Activated CD4-positive, alpha-beta memory T cell treated with anti-CD3 and anti-CD28 coated beads for 36 hours (primary cell): ENCODE measurements around the gene MIEF1. TPM values are rescaled to one million over a fixed set of nuclear protein-coding genes. Genes with fewer than 3 reads are reported as not detected.

Experiments
- CTCF ChIA-PET: fragments of 350-600 bp; sonication (Branson Sonifier 250); formaldehyde crosslinking; loops from one replicate; lab custom pipeline; 2021; ENCODE audit warnings: antibody characterized with exemption, inconsistent platforms; lab: Charles Lee
- POLR2A ChIA-PET: fragments of 350-600 bp; sonication (Branson Sonifier 250); formaldehyde crosslinking; loops from one replicate; lab custom pipeline; 2021; ENCODE audit warnings: antibody characterized with exemption; lab: Charles Lee
- DNase-seq: peaks from one replicate; pipeline ENCODE4 v3.0.0-alpha.2; 2020
- H3K27ac Mint-ChIP-seq: one replicate; pipeline ENCODE4 v1.8.0; 2021; ENCODE audit warnings: mixed read lengths
- H3K27me3 Mint-ChIP-seq: one replicate; pipeline ENCODE4 v1.8.0; 2021; ENCODE audit warnings: mixed read lengths
- H3K36me3 Mint-ChIP-seq: one replicate; pipeline ENCODE4 v1.8.0; 2021; ENCODE audit warnings: mixed read lengths
- H3K4me1 Mint-ChIP-seq: one replicate; pipeline ENCODE4 v1.8.0; 2021; ENCODE audit warnings: low read depth, mixed read lengths
- H3K4me3 Mint-ChIP-seq: one replicate; pipeline ENCODE4 v1.8.0; 2021; ENCODE audit warnings: mild to moderate bottlenecking, mixed read lengths
- H3K9me3 Mint-ChIP-seq: one replicate; pipeline ENCODE4 v1.8.0; 2021; ENCODE audit warnings: mixed read lengths
- intact Hi-C: fragments of 100-400 bp; cut with micrococcal nuclease; formaldehyde crosslinking; loops from one replicate; pipeline ENCODE4 v1.15.1; 2023
- total RNA-seq, 2 experiments: library from RNA; stranded (reverse); gene quantifications; one replicate each; pipeline ENCODE4 v1.2.3, GENCODE V29; 2021

MIEF1 gene
- total RNA-seq, 2 experiments from 2014 or later: 40.3 to 43.1 TPM

GRCh38 chr22:39486951-39487825 is 14.9 kb upstream of the MIEF1 start:
- ChIA-PET POLR2A (interaction anchor here (0.5 kb wide), 1 partner anchor 270 kb away, joined by 3 read pairs; no protein-coding TSS in a partner anchor), CTCF (no interaction called here)
- no peak overlapping the region for H3K4me3 Mint-ChIP-seq
- no peak for DNase-seq
- intact Hi-C loops: no loop called here
- peaks cover 6% of the 10 kb centered on the region for H3K4me1 Mint-ChIP-seq
- no peaks in the 10 kb centered on the region for H3K36me3 Mint-ChIP-seq
- no peak overlapping the region for H3K27ac Mint-ChIP-seq
- no peaks in the 10 kb centered on the region for H3K9me3 Mint-ChIP-seq
- H3K27me3 Mint-ChIP-seq: no peaks in the 10 kb centered on the region

GRCh38 chr22:39487826-39488520 is 14.1 kb upstream of the MIEF1 start:
- DNase-seq: no peak
- H3K4me1 Mint-ChIP-seq: peaks cover 6% of the 10 kb centered on the region
- H3K27me3 Mint-ChIP-seq: no peaks in the 10 kb centered on the region
- H3K9me3 Mint-ChIP-seq: no peaks in the 10 kb centered on the region
- H3K27ac Mint-ChIP-seq: no peak overlapping the region
- POLR2A ChIA-PET: interaction anchor here (0.5 kb wide), 1 partner anchor 271 kb away, joined by 3 read pairs; no protein-coding TSS in a partner anchor
- intact Hi-C loops: no loop called here
- no peaks in the 10 kb centered on the region for H3K36me3 Mint-ChIP-seq
- CTCF ChIA-PET: interaction anchor here (11.9 kb wide), 1 partner anchor 41 kb away, joined by 387 read pairs; the partner anchor contains the start of gene RPS19BP1
- no peak overlapping the region for H3K4me3 Mint-ChIP-seq

GRCh38 chr22:39488563-39489083 is 13.5 kb upstream of the MIEF1 start:
- Mint-ChIP-seq H3K4me3 (no peak overlapping the region), H3K36me3 (no peaks in the 10 kb centered on the region), H3K27ac (no peak overlapping the region), H3K4me1 (peaks cover 8% of the 10 kb centered on the region), H3K9me3 (no peaks in the 10 kb centered on the region), H3K27me3 (no peaks in the 10 kb centered on the region)
- DNase-seq: no peak
- ChIA-PET CTCF (interaction anchor here (11.9 kb wide), 1 partner anchor 40 kb away, joined by 387 read pairs; the partner anchor contains the start of gene RPS19BP1), POLR2A (no interaction called here)
- intact Hi-C loops: no loop called here

GRCh38 chr22:39489094-39490068 is 12.7 kb upstream of the MIEF1 start:
- no peaks in the 10 kb centered on the region for H3K27me3 Mint-ChIP-seq
- ChIA-PET CTCF (interaction anchor here (1.0 to 11.9 kb wide), 3 partner anchors 27 to 39 kb away, joined by 3 to 387 read pairs (median 51); partner anchors contain the start of genes ATF4 and RPS19BP1), POLR2A (interaction anchor here (0.6 to 1.1 kb wide), 4 partner anchors 9 to 170 kb away, joined by 3 to 6 read pairs (median 4); partner anchors contain the start of genes ATF4 and RPL3)
- intact Hi-C loops: no loop called here
- no peak overlapping the region for H3K27ac Mint-ChIP-seq
- H3K4me1 Mint-ChIP-seq: peaks cover 8% of the 10 kb centered on the region
- H3K9me3 Mint-ChIP-seq: no peaks in the 10 kb centered on the region
- H3K36me3 Mint-ChIP-seq: no peaks in the 10 kb centered on the region
- H3K4me3 Mint-ChIP-seq: no peak overlapping the region
- DNase-seq: no peak

GRCh38 chr22:39490135-39490798 is 11.8 kb upstream of the MIEF1 start:
- H3K9me3 Mint-ChIP-seq: no peaks in the 10 kb centered on the region
- peaks cover 8% of the 10 kb centered on the region for H3K4me1 Mint-ChIP-seq
- ChIA-PET CTCF (interaction anchor here (0.8 to 11.9 kb wide), 5 partner anchors 12 to 91 kb away, joined by 3 to 387 read pairs (median 5); partner anchors contain the start of genes ATF4, MIEF1, RPS19BP1 and TAB1), POLR2A (interaction anchor here (0.6 to 1.1 kb wide), 5 partner anchors 8 to 171 kb away, joined by 3 to 6 read pairs (median 3); partner anchors contain the start of genes ATF4, MIEF1 and RPL3)
- no peaks in the 10 kb centered on the region for H3K27me3 Mint-ChIP-seq
- H3K4me3 Mint-ChIP-seq: no peak overlapping the region
- peak; percentile 86 for DNase-seq
- H3K36me3 Mint-ChIP-seq: no peaks in the 10 kb centered on the region
- H3K27ac Mint-ChIP-seq: no peak overlapping the region
- intact Hi-C loops: no loop called here

GRCh38 chr22:39490966-39491680 is 11.0 kb upstream of the MIEF1 start:
- Mint-ChIP-seq H3K4me3 (no peak overlapping the region), H3K27ac (no peak overlapping the region), H3K27me3 (no peaks in the 10 kb centered on the region), H3K4me1 (peaks cover 9% of the 10 kb centered on the region), H3K9me3 (no peaks in the 10 kb centered on the region), H3K36me3 (no peaks in the 10 kb centered on the region)
- intact Hi-C loops: no loop called here
- DNase-seq: no peak
- ChIA-PET CTCF (interaction anchor here (0.8 to 11.9 kb wide), 4 partner anchors 11 to 91 kb away, joined by 3 to 387 read pairs (median 28); partner anchors contain the start of genes MIEF1, RPS19BP1 and TAB1), POLR2A (interaction anchor here (0.9 to 1.1 kb wide), 3 partner anchors 11 to 172 kb away, joined by 3 to 6 read pairs (median 6); partner anchors contain the start of genes MIEF1 and RPL3)

GRCh38 chr22:39491696-39492095 is 10.4 kb upstream of the MIEF1 start:
- Mint-ChIP-seq H3K4me1 (peaks cover 13% of the 10 kb centered on the region), H3K27ac (no peak overlapping the region), H3K4me3 (no peak overlapping the region), H3K27me3 (no peaks in the 10 kb centered on the region), H3K36me3 (no peaks in the 10 kb centered on the region), H3K9me3 (no peaks in the 10 kb centered on the region)
- ChIA-PET CTCF (interaction anchor here (1.5 to 11.9 kb wide), 3 partner anchors 25 to 533 kb away, joined by 4 to 387 read pairs (median 51); partner anchors contain the start of gene RPS19BP1), POLR2A (no interaction called here)
- no peak for DNase-seq
- intact Hi-C loops: no loop called here

GRCh38 chr22:39492186-39492585 is 9.9 kb upstream of the MIEF1 start:
- intact Hi-C loops: no loop called here
- no peak overlapping the region for H3K4me3 Mint-ChIP-seq
- CTCF ChIA-PET: interaction anchor here (1.5 to 11.9 kb wide), 6 partner anchors 19 to 544 kb away, joined by 4 to 387 read pairs (median 12); partner anchors contain the start of gene RPS19BP1
- no peaks in the 10 kb centered on the region for H3K36me3 Mint-ChIP-seq
- no peaks in the 10 kb centered on the region for H3K9me3 Mint-ChIP-seq
- no peak for DNase-seq
- H3K4me1 Mint-ChIP-seq: peaks cover 13% of the 10 kb centered on the region
- H3K27me3 Mint-ChIP-seq: no peaks in the 10 kb centered on the region
- no peak overlapping the region for H3K27ac Mint-ChIP-seq
- POLR2A ChIA-PET: interaction anchor here (0.6 kb wide), 1 partner anchor 20 kb away, joined by 3 read pairs; no protein-coding TSS in a partner anchor

GRCh38 chr22:39493759-39494158 is 8.3 kb upstream of the MIEF1 start:
- intact Hi-C loops: loop anchor here (1.0 kb wide), 1 partner anchor 21 kb away; no protein-coding TSS in a partner anchor
- ChIA-PET CTCF (interaction anchor here (0.6 to 11.9 kb wide), 13 partner anchors 8 to 550 kb away, joined by 3 to 387 read pairs (median 6); partner anchors contain the start of genes ATF4, MIEF1, RPS19BP1 and TAB1), POLR2A (interaction anchor here (1.0 to 1.2 kb wide), 2 partner anchors 8 to 35 kb away, joined by 3 to 8 read pairs; partner anchors contain the start of gene MIEF1)
- Mint-ChIP-seq H3K9me3 (no peaks in the 10 kb centered on the region), H3K27me3 (no peaks in the 10 kb centered on the region), H3K4me3 (no peak overlapping the region), H3K27ac (no peak overlapping the region), H3K4me1 (peaks cover 14% of the 10 kb centered on the region), H3K36me3 (no peaks in the 10 kb centered on the region)
- no peak for DNase-seq
